ENCODE measurements around the gene C20orf144. TPM values are rescaled to one million over a fixed set of nuclear protein-coding genes. Genes with fewer than 3 reads are reported as not detected.

C20orf144 gene
- total and polyA plus RNA-seq, 2 experiments from 2014 or later: 0.26 to 0.66 TPM

Other genes starting within 250 kb of the C20orf144 start
- gene SNTA1, start 218.6 kb upstream of the C20orf144 start, total RNA-seq (2014; rRNA removed; shearing (Covaris generic)): 5.0 and 9.3 TPM in 2 replicates
- 3.8 and 4.5 TPM in 2 replicates for gene SNTA1, start 218.6 kb upstream of the C20orf144 start, polyA plus RNA-seq (2016; fragmentation: Nextera tagmentation; extraction: Ambion mirVana)
- 14.7 and 15.8 TPM in 2 replicates for gene CBFA2T2, start 172.2 kb upstream of the C20orf144 start, total RNA-seq (2014; rRNA removed; shearing (Covaris generic))
- 12.3 and 12.7 TPM in 2 replicates for gene CBFA2T2, start 172.2 kb upstream of the C20orf144 start, polyA plus RNA-seq (2016; fragmentation: Nextera tagmentation; extraction: Ambion mirVana)
- 0.08 and 1.9 TPM in 2 replicates for gene ACTL10, start 4.6 kb downstream of the C20orf144 start, total RNA-seq (2014; rRNA removed; shearing (Covaris generic))
- 0.66 and 0.71 TPM in 2 replicates for gene ACTL10, start 4.6 kb downstream of the C20orf144 start, polyA plus RNA-seq (2016; fragmentation: Nextera tagmentation; extraction: Ambion mirVana)
- 28.4 TPM in 2 replicates for gene NECAB3, start 12.1 kb downstream of the C20orf144 start, total RNA-seq (2014; rRNA removed; shearing (Covaris generic))
- 8.5 and 13.4 TPM in 2 replicates for gene NECAB3, start 12.1 kb downstream of the C20orf144 start, polyA plus RNA-seq (2016; fragmentation: Nextera tagmentation; extraction: Ambion mirVana)
- 42.6 and 45.0 TPM in 2 replicates for gene E2F1, start 24.1 kb downstream of the C20orf144 start, total RNA-seq (2014; rRNA removed; shearing (Covaris generic))
- 12.1 and 13.9 TPM in 2 replicates for gene E2F1, start 24.1 kb downstream of the C20orf144 start, polyA plus RNA-seq (2016; fragmentation: Nextera tagmentation; extraction: Ambion mirVana)
- gene PXMP4, start 58.0 kb downstream of the C20orf144 start, total RNA-seq (2014; rRNA removed; shearing (Covaris generic)): 0.39 and 1.2 TPM in 2 replicates
- 2.7 and 3.5 TPM in 2 replicates for gene PXMP4, start 58.0 kb downstream of the C20orf144 start, polyA plus RNA-seq (2016; fragmentation: Nextera tagmentation; extraction: Ambion mirVana)
- gene ZNF341, start 69.7 kb downstream of the C20orf144 start, total RNA-seq (2014; rRNA removed; shearing (Covaris generic)): 6.1 and 6.2 TPM in 2 replicates
- gene ZNF341, start 69.7 kb downstream of the C20orf144 start, polyA plus RNA-seq (2016; fragmentation: Nextera tagmentation; extraction: Ambion mirVana): 3.6 and 4.3 TPM in 2 replicates
- gene CHMP4B, start 149.0 kb downstream of the C20orf144 start, total RNA-seq (2014; rRNA removed; shearing (Covaris generic)): 42.6 and 49.3 TPM in 2 replicates
- 14.5 and 15.7 TPM in 2 replicates for gene CHMP4B, start 149.0 kb downstream of the C20orf144 start, polyA plus RNA-seq (2016; fragmentation: Nextera tagmentation; extraction: Ambion mirVana)